Activated naive CD4-positive, alpha-beta T cell (primary cell): ENCODE results near the gene SLC13A5.

ENCODE experiments used
- DNase-seq, 4 experiments: peaks; one replicate each; lab custom pipeline; 2025; lab: John Stamatoyannopoulos, UW

SLC13A5 gene

DNA sequence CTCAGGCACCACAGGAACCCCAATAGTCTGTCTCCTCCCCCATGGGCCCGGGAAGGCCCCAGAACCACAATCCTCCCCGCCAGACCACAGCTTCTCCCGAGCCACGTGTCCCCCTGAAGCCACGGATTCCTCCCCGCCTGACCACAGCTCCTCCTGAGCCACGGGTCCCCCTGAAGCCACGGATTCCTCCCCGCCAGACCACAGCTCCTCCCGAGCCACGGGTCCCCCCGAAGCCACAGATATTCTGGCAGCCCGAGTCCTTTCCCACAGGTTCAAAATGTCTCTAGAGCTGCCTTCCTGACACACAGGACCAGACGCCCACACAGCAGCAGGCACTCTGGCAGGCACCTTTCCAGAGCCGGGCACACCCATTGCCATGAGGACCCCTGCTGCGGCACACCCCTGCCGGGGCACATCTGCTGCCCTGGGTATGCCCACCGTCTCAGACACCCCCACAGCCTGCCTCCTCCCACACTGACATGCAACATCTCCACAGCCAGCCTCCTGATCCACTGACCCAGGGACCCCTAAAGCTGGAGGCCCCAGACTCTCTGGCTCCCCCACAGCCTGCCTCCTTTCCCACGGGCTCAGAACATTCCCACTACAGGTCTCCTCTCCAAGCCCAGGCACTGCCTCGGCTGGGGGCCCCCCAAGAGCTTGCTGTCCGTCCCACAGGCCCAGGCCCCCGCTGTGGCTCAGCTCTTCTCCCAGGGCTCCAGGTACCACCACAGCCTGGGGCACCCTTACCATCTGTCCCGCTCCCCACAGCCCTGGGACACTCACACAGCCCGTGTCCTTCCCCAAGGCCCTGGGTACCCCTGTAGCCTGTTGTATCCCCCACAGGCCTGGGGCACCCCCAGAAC, 74.9 kb downstream of the SLC13A5 start:
- DNase-seq, result no peak

- no peak for DNase-seq
Measured at GRCh38 chr17:6637458-6637840, 75.7 kb downstream of the SLC13A5 start.

GRCh38 chr17:6636616-6637457, 76.3 kb downstream of the SLC13A5 start:
- DNase-seq, result no peak

DNA sequence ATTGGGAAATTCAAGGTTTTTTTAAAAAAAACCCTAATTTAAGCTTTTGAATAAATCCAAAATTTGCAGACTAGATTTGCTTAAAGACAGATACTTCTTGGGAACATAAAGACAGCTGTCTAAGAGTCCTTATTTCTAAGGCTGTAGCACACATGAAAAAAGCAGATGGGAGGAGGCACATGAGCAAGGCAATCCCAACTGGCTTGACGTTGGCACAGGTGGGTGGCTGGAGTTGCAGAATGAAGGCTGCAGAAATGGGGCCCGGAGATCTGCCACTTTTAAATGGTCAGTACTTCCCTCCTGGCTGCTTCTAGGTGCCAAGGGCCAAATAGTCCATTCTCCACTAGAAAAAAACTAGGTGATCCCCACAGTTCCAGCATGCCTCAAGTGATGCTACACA, 77.1 kb downstream of the SLC13A5 start:
- no peak for DNase-seq
